CD4-positive, alpha-beta T cell treated with Interleukin-2 at 100 ng/mL for 4 hours (primary cell): ENCODE data around the gene EXOC3L4.
"Not testable (repeated sequence)": the region's sequence is repeated elsewhere in the genome, so short reads cannot be mapped to it uniquely, and the experiment has no call there.

ENCODE experiments used
- DNase-seq: peaks from one replicate; pipeline ENCODE4 v3.0.0-alpha.2; 2020; ENCODE audit warnings: low spot score

EXOC3L4 gene

DNA sequence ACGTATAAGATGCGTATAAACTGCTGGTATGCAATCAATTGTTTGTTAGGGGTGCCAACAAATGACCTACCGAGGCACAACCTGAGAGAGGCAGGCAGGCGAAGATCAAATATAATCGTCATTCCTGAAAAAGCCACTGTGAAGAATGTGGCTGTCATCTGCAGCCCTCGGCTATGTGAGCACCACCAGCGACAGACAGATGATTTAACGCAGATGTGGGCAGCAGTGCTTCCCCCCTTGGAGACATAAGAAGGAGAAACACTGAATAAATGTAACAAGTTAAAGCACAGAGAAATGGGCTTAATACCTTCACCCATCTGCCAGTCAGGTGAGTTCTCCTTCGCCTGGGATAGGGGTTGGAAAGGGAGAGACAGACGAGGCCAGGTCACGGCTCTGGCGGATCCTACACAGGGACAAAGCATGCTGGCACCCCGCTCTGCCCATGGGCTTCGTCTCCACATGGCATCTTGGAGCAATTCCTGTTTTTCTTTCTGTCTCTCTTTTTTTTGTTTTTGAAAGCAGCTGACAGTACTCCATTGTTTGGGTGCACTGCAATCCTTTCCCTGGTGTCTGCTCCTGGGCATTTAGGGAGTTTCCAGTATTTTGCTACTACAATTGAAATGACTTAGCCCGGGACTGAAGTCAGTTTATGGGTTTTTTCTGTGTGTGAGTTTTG, 56.9 kb downstream of the EXOC3L4 start:
- no peak for DNase-seq

DNA sequence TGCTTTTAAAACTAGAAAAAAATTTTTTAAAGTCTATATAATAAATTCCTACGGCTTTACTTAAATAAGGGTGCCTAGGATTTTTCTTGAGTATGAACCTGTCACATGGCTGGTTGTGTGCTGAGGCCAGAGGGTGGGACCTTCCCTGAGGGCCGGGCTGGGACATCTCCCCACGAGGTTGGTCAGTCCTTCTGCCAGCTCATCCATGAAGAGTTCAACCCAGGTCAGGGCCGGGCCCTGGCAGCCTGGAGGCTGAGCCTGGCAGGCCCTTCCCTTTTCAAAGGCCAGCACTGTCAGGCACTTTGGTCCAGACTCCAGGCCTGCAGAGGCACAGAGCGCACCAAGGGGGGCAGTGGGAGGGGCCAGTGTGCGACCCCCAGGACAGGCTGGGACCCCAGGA, 60.5 kb downstream of the EXOC3L4 start:
- DNase-seq: no peak

DNA sequence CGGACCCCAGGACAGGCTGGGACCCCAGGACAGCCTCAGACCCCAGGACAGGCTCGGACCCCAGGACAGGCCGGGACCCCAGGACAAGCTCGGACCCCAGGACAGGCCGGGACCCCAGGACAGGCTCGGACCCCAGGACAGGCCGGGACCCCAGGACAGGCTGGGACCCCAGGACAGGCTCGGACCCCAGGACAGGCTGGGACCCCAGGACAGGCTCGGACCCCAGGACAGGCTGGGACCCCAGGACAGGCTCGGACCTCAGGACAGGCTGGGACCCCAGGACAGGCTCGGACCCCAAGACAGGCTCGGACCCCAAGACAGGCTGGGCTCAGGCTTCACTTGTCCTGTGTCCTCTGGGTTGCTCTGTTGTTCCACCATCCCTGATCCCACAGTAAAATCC, 60.9 kb downstream of the EXOC3L4 start:
- DNase-seq: not testable (repeated sequence)

DNA sequence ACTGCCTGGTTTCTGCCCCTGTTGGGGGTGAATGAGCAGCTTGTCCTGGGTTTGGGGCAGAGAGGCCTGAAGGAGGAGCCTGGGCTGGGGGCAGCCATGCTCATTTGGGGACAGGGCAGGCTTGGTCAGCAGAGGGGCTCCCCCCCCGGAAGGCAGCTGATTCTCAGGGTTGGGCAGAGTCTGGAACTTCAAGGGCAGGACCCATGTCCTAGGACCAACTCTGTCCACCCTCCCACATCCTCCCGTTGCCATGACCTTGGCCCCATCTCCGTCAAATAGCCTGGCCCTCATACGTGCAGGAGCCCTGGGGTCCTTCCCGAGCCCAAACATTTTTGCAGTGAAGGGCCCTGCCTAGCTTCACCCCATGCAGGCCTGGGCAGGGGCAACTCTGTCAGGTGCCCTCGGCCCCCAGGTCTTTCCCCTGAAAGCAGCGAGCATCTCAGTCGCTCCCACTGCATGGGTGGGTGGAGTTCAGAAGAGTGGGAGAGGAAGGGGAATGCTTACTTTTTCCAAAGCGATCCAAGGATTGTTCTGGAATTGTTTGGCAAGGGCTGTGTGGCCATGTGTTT, 61.4 kb downstream of the EXOC3L4 start:
- DNase-seq: no peak

GRCh38 chr14:103156651-103157378, 62.3 kb downstream of the EXOC3L4 start:
- DNase-seq: no peak

DNA sequence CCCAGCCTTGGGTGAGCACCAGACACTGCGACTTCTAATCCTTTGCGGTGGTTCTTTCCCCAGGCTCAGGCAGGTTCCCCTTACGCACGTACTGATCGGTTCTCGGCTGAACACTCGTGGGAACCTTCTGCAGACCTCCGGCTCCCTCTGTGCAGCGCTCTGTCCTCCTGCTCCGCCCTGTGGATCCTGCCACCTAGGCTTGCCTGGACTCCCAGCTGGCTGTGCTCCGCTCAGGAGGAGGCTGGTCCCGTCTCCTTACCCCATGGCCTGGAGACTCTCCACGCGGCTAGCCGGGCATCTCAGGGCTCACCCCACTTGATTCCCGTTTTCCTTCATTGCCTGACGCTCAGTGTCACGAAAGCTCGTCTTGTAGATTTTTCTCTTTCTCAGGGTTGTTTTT, 63.4 kb downstream of the EXOC3L4 start:
- DNase-seq: no peak

- no peak for DNase-seq
These were observed 64.2 kb downstream of the EXOC3L4 start for GRCh38 chr14:103158688-103159087.
